SH-SY5Y (cell line): ENCODE data around the gene APH1B.

Experiments used
- GATA2 ChIP-seq: IDR thresholded peaks from 2 replicates; pipeline ENCODE4 v1.6.1; 2011; ENCODE audit warnings: mild to moderate bottlenecking, low read depth, low read length
- GATA3 ChIP-seq: IDR thresholded peaks from 2 replicates; pipeline ENCODE4 v1.6.1; 2011; ENCODE audit warnings: low read depth, mild to moderate bottlenecking, low read length, moderate library complexity

DNA sequence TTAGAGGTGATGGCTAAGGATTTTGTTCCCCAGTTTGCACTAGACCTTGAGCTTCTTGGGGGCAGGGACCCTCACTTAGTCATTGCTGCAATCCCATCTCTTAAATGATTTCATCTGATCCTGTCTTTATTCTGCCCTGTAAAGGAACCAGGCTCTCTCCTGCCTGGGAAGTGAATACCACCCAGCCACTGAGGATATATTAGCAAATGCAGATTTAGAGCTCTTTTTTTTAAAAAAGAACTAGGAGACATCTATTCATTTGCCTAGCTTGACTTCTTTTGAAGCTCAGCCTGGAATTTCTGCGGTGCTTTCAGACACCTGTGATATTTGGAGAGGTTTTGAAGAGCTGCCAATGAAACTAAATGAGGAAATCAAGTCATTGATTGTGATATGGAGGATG is 62.4 kb downstream of the APH1B start:
- no peak for TF ChIP-seq GATA3
- no peak for TF ChIP-seq GATA2
